HG02981 (cell line): ENCODE results near the gene CRHBP.
"Not testable (repeated sequence)": the region's sequence is repeated elsewhere in the genome, so short reads cannot be mapped to it uniquely, and the experiment has no call there.

ENCODE experiments used
- ATAC-seq: cut with Tn5 transposase; IDR thresholded peaks from one replicate; pipeline ENCODE4 v1.9.1; 2021; ENCODE audit warnings: mild to moderate bottlenecking, moderate library complexity; ENCODE audit not compliant: unreplicated experiment

Gene CRHBP, protein sequence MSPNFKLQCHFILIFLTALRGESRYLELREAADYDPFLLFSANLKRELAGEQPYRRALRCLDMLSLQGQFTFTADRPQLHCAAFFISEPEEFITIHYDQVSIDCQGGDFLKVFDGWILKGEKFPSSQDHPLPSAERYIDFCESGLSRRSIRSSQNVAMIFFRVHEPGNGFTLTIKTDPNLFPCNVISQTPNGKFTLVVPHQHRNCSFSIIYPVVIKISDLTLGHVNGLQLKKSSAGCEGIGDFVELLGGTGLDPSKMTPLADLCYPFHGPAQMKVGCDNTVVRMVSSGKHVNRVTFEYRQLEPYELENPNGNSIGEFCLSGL

DNA sequence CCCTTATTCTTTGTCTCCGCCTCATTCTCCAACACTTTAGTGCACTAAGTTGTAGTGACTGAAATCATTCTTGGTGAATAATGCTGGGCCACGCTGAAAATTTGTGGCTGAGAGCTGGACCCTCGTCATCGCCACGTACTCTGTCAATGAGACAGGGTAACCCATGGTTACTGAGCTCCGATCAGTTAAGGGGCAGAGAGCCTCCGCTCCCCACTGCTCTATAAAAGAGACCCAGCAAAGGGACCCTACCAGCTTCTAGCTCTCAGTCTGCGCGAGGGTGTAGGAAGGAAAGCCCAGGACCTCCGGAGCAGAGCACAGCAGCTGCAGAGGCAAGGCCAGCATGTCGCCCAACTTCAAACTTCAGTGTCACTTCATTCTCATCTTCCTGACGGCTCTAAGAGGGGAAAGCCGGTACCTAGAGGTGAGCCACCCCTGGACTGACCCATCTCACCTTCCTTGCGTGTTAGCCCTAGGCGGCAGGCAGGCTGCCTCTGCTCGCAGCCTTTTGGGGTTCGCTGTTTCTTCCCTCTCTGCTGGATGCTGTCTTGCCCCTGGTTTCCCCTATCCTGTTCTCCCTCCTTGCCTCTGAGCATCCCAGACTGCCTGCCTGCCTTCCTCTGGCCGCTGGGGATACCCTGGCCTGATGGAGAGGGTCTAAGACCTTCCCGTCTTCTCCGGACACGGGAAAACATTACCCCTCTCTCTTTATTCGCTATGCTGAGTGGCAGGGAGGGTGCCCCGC lies at the start of gene CRHBP:
Gene CRHBP (plus strand): TSS at position 251 of the 742 bp plus-strand sequence. CDS start 90 bp downstream, at position 341.
- ATAC-seq = no peak

DNA sequence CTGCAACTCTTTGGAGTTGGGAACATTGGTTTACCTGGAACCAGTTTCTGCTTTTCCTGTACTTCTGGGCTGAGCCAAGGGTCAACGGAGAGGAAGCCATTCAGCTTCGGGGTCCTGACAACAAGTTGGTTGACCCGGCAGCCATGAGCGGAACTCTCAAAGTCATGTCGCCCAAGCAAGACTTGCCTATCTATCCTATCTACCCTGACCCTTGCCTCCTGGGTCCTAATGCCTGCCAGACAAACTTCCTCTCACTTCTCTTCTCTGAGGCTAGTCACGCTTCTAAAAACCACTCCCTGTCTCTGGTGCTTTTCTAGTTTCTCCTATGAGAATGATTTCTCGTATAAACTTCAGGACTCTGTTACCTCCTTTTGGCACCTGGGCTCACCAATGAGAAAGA lies 44.7 kb upstream of the CRHBP start:
- no peak for ATAC-seq

DNA sequence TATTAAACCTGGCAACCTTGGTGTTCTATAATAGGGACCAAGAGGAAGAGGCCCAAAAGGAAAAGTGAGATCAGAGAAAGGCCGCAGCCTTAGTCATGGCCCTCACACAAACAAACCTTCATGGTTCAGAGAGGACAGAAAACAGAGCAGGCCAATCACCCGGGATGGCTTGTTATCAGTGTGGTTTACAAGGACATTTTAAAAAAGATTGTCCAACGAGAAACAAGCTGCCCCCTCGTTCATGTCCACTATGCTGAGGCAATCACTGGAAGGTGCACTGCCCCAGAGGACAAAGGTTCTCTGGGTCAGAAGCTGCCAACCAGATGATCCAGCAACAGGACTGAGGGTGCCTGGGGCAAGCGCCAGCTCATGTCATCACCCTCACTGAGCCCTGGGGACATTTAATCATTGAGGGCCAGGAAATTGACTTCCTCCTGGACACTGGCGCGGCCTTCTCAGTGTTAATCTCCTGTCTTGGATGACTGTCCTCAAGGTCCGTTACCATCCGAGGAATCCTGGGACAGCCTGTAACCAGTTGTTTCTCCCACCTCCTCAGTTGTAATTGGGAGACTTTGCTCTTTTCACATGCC lies 42.4 kb upstream of the CRHBP start:
- not testable (repeated sequence) for ATAC-seq

DNA sequence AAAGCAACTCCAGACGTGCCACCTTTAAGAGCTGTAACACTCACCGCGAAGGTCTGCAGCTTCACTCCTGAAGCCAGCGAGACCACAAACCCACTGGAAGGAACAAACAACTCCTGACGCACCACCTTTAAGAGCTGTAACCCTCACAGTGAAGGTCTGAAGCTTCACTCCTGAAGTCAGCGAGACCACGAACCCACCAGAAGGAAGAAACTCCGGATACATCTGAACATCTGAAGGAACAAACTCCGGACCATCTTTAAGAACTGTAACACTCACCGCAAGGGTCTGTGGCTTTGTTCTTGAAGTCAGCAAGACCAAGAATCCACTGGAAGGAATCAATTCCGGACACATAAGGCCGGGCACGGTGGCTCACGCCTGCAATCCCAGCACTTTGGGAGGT lies 38.2 kb upstream of the CRHBP start:
- not testable (repeated sequence) for ATAC-seq

DNA sequence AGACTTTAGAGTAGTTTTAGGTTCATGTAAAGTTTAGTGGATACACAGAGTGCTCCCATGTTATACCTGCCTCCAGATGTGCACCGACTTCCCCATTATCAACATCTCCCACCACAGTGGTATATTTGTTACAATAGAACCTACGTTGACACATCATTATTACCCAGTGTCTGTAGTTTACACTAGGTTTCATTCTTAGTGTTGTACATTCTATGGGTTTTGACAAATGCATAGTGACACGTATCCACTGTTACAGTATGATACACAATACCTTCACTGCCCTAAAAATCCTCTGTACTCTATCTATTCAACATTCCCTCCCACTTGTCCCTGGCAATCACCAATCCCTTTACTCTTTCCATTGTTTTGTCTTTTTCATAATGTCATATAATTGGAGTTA lies 34.3 kb upstream of the CRHBP start:
- no peak for ATAC-seq

DNA sequence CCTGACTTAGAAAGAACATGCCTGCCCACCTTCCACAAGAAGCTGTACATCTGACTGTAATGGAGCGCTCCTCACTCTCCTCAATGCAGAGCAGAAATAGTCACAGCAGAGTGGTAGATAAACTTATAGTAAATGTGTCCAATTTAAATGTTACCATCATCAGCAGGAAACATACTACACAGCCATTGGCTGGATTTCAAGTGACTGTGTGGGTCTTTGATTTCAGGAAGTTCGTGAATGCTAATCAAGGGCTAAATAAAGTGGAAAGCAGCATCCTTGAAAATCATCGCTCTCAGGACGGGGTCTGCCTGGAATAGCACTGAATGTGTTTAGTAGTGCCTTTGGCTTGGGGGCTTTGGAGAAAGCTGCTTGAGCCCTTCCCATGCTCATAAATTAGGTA lies 32.4 kb upstream of the CRHBP start:
- ATAC-seq = no peak

DNA sequence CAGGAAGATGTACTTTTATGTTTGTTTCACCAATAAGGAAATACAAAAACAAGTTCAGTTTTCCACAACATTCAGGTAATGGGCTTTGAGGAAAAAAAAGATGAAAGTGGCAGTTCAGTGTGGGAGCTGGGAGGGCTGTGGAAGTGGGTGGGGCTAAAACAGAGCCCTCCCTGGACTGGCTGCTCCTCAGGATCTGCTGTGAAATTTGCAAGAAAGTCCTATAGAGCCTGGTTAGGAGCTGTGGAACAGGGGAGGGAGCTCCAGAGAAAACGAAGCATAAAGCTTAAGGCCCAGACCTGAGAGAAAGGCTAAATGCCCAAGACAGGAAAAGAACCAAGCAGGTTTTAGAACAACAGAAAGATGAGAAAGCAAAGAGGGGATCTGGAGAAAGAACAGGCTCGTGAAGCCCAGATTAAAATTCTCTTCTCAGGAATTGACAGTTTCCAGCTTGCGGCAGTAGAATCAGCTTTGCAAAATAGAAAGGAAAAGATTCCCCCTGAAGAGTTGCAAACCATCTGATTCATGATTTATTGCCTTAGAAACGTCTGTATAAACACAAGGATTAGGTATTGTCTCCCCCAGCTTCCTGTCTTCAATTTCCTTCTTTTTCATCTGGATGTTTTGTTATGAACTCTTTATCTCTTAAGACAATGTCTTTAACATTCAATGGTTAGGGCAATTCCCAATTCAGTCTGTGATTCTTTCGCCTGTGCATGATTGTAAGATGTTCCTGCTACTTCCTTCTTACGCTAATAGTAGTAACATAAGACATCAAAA lies 26.3 kb upstream of the CRHBP start:
- no peak for ATAC-seq

DNA sequence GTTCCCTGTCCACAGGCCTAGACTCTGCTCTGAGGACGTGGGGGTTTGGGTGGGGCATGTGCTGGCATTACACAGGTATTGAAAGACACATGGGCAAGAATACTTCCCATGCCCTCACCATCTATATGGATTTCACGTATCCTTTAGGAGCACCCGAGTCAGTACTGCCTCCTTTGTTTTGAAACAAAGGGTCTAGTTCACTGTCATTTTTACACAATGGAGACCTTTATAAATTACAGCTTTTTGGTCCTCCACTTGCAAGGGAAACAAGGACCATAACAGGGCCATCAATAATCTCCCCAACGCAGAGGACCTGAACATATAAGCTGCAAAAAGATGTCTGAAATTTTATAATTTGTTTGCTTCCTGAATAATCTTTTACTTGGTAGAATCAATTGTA lies 24.9 kb upstream of the CRHBP start:
- ATAC-seq = no peak

DNA sequence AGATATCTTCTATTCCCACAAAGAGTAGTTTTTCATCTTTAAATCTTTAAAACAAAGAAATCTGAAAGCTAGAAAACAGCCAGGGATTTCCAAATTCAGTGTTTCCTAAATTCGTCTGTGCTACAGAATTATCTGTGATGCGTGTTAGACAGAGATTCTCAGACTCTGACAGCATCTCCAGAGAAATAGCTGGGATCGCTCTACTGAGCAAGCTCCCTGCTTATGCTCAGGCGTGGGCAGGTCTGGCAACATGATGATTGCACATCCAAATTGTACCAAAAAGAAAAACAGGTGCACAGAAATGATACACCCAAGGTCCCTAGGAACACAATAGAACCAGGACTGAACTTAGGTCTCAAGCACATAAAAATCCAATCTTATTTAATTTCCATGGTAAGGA lies 22.8 kb upstream of the CRHBP start:
- no peak for ATAC-seq

DNA sequence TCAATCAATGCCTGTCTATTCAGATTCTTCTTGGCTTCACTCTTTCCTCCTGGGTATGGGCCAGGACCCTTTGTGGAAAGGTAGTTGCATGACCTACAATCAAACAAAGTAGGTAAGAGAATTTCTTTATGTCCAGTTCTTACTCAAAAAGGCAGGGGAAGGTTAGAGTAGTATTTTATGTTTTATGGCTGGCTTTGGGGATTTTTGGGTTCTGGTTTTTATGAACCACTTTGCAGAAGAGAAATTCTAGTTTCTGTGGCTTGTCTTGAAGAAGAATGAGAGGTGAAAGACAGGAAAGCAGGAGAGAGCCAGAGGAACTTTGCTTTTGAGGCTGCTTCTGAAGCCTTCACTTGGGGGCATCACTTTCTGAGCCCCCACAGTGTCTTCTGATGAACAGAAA lies 14.7 kb upstream of the CRHBP start:
- ATAC-seq = no peak

DNA sequence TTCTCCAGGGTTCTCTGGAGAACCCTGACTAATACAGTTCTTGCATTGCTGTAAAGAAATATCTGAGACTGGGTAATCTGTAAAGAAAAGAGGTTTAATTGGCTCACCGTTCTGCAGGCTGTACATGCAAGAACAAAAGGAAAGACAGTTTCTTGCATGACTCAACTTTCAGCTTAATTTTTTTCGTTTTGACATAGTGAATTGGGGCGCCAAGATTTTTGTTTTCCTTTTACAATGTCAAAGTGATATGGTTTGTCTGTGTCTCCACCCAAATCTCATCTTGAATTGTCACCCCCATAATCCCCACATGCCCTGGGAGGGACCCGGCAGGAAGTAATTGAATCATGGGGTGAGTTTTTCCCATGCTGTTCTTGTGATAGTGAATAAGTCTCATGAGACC lies 11.8 kb upstream of the CRHBP start:
- no peak for ATAC-seq

DNA sequence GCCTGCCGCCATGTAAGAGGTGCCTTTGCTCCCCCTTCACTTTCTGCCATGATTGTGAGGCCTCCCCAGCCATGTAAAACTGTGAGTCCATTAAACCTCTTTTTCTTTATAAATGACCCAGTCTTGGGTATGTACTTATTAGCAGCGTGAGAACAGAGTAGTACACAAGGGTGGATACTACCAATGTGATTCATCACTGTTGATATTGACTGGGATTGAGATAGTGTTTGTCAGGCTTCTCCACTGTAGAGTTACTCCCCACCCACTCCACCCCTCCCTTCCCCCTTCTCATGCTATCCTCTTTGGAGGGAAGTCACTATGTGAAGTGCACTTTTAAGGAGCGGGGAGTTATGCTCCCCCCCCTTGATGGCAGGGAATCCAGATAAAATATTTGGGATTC lies 11.4 kb upstream of the CRHBP start:
- ATAC-seq = no peak

DNA sequence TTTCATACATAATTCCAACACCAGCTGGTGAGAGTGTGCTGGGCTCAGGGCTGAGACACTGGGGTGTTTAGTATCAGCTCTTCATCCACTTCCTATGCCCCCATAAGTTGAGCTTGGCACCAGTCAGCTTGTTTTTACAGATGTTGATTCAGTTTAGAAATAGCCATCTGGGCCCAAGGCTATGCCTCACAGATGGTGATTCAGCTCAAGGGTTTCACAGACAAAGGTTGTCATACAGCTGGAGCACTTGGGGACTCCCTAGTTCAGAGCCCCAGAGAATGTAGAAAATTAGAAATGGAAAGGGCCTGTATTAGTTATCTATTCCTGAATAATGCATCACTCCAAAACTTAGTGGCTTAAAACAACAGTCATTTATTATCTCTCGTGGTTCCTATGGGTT lies 10.3 kb upstream of the CRHBP start:
- ATAC-seq = no peak

DNA sequence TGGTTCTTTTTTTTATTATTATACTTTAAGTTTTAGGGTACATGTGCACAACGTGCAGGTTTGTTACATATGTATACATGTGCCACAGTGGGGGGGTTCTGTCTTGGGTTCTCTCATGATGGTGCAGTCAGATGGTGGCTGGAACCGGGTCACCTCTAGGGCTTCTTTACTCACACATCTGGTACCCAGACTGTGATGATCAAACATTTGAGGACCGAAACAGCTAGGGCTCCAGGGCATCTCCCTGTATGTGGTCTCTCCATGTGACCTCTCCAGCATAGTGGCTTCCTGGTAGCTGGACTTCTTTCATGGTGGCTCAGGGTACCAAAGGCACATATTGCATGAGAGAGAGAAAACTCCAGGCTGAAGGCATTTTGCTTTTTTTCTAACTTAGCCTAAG lies 9.8 kb upstream of the CRHBP start:
- no peak for ATAC-seq

DNA sequence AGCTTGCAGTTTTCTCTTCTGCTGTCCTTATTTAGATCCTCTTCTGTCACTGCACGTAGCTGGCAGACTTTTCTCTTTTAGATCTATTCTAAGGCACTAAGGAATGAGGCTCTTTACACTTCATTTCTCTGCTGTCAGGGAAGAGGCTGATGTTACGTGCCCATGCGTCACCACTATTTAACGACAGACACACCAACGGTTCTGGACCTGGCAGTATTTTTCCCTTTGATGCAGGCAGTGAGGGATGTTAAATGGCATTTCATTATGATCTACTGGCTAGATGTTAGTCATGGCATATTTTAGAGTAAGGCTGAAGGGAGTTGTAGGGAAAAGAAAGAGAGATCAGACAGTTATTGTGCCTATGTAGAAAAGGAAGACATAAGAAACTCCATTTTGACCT lies 8.2 kb upstream of the CRHBP start:
- no peak for ATAC-seq

DNA sequence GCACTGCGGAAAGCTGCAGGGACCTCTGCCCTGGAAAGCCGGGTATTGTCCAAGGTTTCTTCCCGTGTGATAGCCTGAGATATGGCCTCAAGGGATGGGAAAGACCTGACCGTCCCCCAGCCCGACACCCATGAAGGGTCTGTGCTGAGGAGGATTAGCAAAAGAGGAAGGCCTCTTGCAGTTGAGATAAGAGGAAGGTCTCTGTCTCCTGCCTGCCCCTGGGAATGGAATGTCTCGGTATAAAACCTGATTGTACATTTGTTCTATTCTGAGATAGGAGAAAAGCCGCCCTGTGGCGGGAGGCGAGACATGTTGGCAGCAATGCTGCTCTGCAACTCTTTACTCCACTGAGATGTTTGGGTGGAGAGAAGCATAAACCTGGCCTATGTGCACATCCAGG lies 7.6 kb upstream of the CRHBP start:
- not testable (repeated sequence) for ATAC-seq

DNA sequence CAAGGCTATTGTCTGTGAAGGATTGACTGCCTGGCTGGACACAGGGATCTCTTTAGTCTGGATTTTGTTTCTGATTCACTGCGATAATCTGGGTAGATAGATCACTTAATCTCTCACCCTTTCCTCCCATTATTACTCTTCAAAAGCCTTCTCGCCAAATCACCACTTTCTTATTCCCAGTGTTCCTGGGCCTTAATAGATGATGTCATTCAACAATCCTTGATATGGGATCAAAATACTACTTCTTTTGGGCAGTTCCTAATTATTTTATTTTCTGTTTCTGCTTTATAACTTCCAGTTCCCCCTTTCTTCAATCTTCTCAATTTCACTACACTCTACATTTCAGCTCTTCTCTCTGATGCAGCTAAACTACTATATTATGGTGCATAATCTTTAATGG lies 6.8 kb upstream of the CRHBP start:
- no peak for ATAC-seq

DNA sequence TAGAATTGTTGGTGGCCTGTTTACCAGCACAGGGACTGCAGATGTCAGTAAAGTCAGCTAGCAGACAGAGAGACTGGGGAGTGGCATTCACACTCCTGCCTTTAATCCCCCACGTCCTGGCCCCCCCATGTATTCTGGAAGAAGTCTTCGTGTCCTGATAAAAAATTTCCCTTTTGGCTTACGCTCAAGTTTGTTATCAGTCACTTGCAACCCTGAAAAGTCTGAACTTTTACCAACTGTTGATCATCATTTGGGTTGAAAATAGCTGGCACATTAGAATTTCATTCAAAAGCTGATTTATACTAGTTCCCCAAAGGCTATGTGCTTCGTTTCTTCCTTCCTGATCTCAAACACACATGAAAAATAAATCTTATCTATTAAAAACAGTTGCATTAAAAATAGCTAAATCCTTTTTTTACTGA lies 5.8 kb upstream of the CRHBP start:
- no peak for ATAC-seq

DNA sequence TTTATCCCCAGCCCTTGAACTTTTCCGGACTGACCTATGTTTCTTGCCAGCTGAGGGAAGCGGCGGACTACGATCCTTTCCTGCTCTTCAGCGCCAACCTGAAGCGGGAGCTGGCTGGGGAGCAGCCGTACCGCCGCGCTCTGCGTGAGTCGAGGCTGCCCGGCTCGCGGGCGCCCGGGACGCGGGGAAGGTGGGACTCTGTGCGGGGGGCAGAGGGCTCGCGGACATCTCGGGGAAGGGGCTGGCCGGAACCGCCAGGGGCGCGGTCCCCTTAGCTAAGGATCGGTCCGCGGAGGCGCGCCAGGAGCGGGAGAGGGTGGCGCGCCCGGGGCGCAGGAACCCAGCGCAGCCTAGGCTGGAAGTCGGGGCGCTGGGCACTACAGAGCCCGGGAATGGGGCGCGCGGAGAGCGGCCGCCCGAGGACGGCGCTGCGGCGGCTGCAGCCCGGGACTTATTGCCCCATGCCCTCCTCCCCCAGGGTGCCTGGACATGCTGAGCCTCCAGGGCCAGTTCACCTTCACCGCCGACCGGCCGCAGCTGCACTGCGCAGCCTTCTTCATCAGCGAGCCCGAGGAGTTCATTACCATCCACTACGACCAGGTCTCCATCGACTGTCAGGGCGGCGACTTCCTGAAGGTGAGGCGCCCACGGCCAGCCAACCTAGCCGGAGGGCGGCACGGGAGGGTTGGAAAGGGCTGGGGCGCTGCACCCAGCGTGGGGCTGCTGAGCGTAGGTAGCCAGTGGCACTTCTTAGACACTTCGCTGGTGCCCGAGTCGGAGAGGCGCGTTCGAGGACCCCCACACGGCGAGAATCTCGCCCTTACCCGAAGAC lies 922 bp downstream of the CRHBP start:
- no peak for ATAC-seq

DNA sequence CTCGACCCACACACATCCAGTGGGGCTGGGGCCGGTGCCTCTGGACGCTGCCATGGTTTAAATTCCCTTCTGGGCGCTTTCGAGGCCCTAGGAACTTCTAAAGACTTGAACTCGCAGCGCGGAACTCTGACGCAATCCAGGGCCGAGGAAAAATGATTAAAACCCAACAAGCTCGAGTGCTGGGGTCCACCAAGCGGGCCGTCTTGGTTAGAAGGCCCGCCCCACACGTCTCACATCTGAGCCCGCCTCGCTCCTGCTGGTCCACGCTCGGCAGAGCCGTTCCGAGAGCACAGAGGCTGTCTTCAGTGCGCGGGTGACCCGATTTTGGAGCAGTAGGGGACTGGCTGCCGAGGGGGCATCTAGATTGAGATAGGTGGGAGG lies 1.5 kb downstream of the CRHBP start:
- ATAC-seq = no peak

DNA sequence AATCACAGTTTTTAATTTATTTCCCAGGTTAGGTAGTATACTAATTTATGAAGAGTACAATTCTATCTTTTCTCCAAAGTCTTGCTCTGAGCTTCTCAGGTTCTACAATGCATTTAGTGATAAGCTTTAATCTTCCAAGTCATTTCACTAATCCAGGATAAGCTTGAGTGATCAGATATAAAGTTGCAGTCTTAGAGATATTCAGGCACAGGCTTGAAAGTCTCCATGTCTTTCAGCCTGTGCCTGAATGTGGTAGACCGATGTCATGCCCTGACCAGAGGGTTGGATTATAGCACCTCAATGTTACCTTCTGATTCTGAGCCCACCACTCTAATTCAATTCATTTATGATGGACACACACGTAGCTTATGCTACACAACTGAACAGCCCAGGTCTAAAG lies 3.2 kb downstream of the CRHBP start:
- no peak for ATAC-seq
